Measurements from ENCODE around the gene FEV.

GRCh38 chr2:218961651-218962570, 23.1 kb downstream of the FEV start:
- TF ChIP-seq SUZ12 (IDR thresholded peaks at IDR 0.05; ENCODE audit: extremely low read depth, insufficient read depth, insufficient read length) (no peak), ZNF274 (IDR thresholded peaks at IDR 0.05; ENCODE audit: low read depth, low read length) (no peak)
